Measurements from ENCODE around the gene MYB.

- TF ChIP-seq CTCF (IDR thresholded peaks at IDR 0.05) (no peak), POLR2A (IDR thresholded peaks at IDR 0.05) (no peak)
Measured at GRCh38 chr6:135251498-135252441, 70.7 kb downstream of the MYB start.
